ENCODE measurements around the gene NGFR.

- TF ChIP-seq CTCF (IDR thresholded peaks at IDR 0.05) (no peak), POLR2AphosphoS5 (IDR thresholded peaks at IDR 0.05) (no peak), POLR2A (IDR thresholded peaks at IDR 0.05) (no peak)
These were observed 27.9 kb upstream of the NGFR start for GRCh38 chr17:49467175-49467574.
